Mesothelial cell of epicardium (in vitro differentiated cells): ENCODE measurements around the gene CD59. TPM values are rescaled to one million over a fixed set of nuclear protein-coding genes. Genes with fewer than 3 reads are reported as not detected.
A peak's percentile ranks its signal among the peaks of the same experiment; 100 is the strongest.

Source experiments
- DNase-seq, 2 experiments: peaks; one replicate each; pipeline ENCODE4 v3.0.0; 2021; ENCODE audit warnings: low spot score in 2 of 2; ENCODE audit not compliant: unreplicated experiment in 2 of 2
- H3K27ac Mint-ChIP-seq: 2 replicates; pipeline ENCODE4 v1.8.0; 2021; ENCODE audit warnings: mixed read lengths
- H3K27me3 Mint-ChIP-seq: 2 replicates; pipeline ENCODE4 v1.8.0; 2021; ENCODE audit warnings: low read depth, mixed read lengths
- H3K36me3 Mint-ChIP-seq: 2 replicates; pipeline ENCODE4 v1.8.0; 2021; ENCODE audit warnings: mixed read lengths
- H3K4me1 Mint-ChIP-seq: 2 replicates; pipeline ENCODE4 v1.8.0; 2021; ENCODE audit warnings: mixed read lengths
- H3K4me3 Mint-ChIP-seq: 2 replicates; pipeline ENCODE4 v1.8.0; 2021; ENCODE audit warnings: mild to moderate bottlenecking, moderate library complexity, mixed read lengths
- H3K9me3 Mint-ChIP-seq: 2 replicates; pipeline ENCODE4 v1.8.0; 2021; ENCODE audit warnings: mixed read lengths
- total RNA-seq: library from RNA; stranded (reverse); gene quantifications from 3 replicates; pipeline ENCODE4 v1.2.1, GENCODE V29; 2021
- TF ChIP-seq, protein P1 (sequence below): fragments of 200-600 bp; sonication (generic); IDR thresholded peaks from one replicate; pipeline ENCODE4 v1.5.0; 2021; ENCODE audit warnings: antibody characterized with exemption; ENCODE audit not compliant: unreplicated experiment

The CD59 gene
- total RNA-seq, 1 donor from 2014 or later: 162 TPM

- H3K27me3 Mint-ChIP-seq: peaks cover 8% of the 10 kb centered on the region
- peak overlapping the region; percentile 91 for H3K27ac Mint-ChIP-seq
- DNase-seq: no peak
- no peaks in the 10 kb centered on the region for H3K36me3 Mint-ChIP-seq
- no peaks in the 10 kb centered on the region for H3K9me3 Mint-ChIP-seq
- TF ChIP-seq, protein P1, sequence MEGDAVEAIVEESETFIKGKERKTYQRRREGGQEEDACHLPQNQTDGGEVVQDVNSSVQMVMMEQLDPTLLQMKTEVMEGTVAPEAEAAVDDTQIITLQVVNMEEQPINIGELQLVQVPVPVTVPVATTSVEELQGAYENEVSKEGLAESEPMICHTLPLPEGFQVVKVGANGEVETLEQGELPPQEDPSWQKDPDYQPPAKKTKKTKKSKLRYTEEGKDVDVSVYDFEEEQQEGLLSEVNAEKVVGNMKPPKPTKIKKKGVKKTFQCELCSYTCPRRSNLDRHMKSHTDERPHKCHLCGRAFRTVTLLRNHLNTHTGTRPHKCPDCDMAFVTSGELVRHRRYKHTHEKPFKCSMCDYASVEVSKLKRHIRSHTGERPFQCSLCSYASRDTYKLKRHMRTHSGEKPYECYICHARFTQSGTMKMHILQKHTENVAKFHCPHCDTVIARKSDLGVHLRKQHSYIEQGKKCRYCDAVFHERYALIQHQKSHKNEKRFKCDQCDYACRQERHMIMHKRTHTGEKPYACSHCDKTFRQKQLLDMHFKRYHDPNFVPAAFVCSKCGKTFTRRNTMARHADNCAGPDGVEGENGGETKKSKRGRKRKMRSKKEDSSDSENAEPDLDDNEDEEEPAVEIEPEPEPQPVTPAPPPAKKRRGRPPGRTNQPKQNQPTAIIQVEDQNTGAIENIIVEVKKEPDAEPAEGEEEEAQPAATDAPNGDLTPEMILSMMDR: no peak
- no peak overlapping the region for H3K4me3 Mint-ChIP-seq
- H3K4me1 Mint-ChIP-seq: peaks cover 32% of the 10 kb centered on the region
These were observed 44.2 kb downstream of the CD59 start for GRCh38 chr11:33692013-33692504.

DNA sequence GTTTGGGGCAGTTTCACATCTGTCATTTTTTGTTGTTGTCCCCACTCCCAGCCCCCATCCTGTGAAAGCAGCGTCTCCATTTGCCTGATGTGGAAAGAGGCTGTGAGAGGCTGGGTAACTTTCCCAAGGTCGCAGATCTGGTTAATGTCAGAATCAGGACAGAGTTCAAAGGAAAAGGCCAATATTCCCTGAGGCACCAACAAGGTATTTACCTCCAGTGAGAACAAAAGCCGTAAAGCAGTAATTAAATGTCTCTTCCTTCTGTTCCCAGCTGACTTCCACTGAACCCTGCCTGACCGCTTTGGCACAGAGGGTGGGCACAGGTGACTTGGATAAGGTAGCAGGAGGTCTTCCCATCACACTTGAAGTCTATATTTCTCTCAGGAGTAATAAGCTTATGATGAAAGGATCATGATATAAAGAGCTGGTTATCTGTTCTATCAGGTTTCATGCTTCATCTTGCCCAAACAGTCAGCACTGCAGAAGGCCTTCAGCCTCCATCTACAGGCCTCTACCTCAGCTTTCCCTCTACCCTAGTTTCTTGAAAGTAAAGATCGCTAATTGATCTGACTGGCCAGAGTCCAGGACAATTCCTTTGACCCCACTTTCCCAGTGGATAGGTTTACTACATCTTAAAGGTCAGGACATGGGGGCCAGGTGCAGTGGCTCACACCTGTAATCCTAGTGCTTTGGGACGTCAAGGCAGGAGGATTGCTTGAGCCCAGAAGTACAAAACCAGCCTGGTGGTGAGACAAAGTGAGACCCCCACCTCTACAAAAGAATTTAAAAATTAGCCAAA lies 45.0 kb downstream of the CD59 start:
- Mint-ChIP-seq H3K9me3 (no peaks in the 10 kb centered on the region), H3K4me1 (peaks cover 32% of the 10 kb centered on the region), H3K27ac (peak overlapping the region; percentile 68), H3K27me3 (peaks cover 3% of the 10 kb centered on the region), H3K4me3 (no peak overlapping the region), H3K36me3 (no peaks in the 10 kb centered on the region)
- TF ChIP-seq, protein P1: no peak
- DNase-seq: no peak

- H3K36me3 Mint-ChIP-seq: no peaks in the 10 kb centered on the region
- DNase-seq: no peak
- peaks cover 32% of the 10 kb centered on the region for H3K4me1 Mint-ChIP-seq
- peak overlapping the region; percentile 47 for H3K27ac Mint-ChIP-seq
- no peaks in the 10 kb centered on the region for H3K27me3 Mint-ChIP-seq
- no peaks in the 10 kb centered on the region for H3K9me3 Mint-ChIP-seq
- TF ChIP-seq, protein P1: no peak
- H3K4me3 Mint-ChIP-seq: no peak overlapping the region
These were observed 45.7 kb downstream of the CD59 start for GRCh38 chr11:33690290-33691065.

GRCh38 chr11:33689501-33689900 lies 46.7 kb downstream of the CD59 start:
- no peak overlapping the region for H3K27ac Mint-ChIP-seq
- no peak for DNase-seq
- peaks cover 32% of the 10 kb centered on the region for H3K4me1 Mint-ChIP-seq

DNA sequence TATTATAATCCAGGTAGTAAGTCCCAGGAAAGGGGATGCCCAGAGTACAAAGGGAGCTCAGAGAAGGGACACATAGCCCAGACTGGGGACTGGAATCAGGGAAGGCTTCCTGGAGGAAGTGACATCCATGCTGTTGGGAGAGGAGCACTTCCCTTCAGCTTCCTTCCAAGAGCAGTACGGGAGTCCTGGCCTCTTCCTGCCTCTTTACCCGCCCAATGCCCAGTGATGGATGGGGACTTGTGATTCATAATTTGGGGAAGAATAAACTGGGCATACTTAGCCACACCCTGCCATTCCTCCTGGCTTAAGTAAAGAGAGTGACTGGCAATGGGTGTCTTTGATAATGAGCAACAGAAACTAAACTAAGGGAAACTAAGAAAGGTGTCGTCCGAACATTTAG lies 47.1 kb downstream of the CD59 start:
- Mint-ChIP-seq H3K9me3 (no peaks in the 10 kb centered on the region), H3K36me3 (no peaks in the 10 kb centered on the region), H3K27ac (no peak overlapping the region), H3K4me1 (peaks cover 32% of the 10 kb centered on the region), H3K27me3 (no peaks in the 10 kb centered on the region), H3K4me3 (no peak overlapping the region)
- DNase-seq: no peak
- TF ChIP-seq, protein P1: no peak

More at GRCh38 chr11:33689501-33689900, 46.7 kb downstream of the CD59 start:
- Mint-ChIP-seq H3K9me3 (no peaks in the 10 kb centered on the region), H3K36me3 (no peaks in the 10 kb centered on the region), H3K27me3 (no peaks in the 10 kb centered on the region), H3K4me3 (no peak overlapping the region)
- TF ChIP-seq, protein P1: no peak
